Activated CD4-positive, CD25-positive, alpha-beta regulatory T cell treated with anti-CD3 and anti-CD28 coated beads, Interleukin-2, amount 50 U/mL, for 16 hours (primary cell): Measurements from ENCODE around the gene ACSL1.

Experiments
- DNase-seq: peaks from one replicate; pipeline ENCODE4 v3.0.0-alpha.2; 2020; ENCODE audit warnings: low read depth, low spot score

ACSL1 gene

GRCh38 chr4:184721254-184721653 is 104.5 kb downstream of the ACSL1 start:
- DNase-seq: no peak

- no peak for DNase-seq
Observed at GRCh38 chr4:184719407-184719806, 106.4 kb downstream of the ACSL1 start.

DNA sequence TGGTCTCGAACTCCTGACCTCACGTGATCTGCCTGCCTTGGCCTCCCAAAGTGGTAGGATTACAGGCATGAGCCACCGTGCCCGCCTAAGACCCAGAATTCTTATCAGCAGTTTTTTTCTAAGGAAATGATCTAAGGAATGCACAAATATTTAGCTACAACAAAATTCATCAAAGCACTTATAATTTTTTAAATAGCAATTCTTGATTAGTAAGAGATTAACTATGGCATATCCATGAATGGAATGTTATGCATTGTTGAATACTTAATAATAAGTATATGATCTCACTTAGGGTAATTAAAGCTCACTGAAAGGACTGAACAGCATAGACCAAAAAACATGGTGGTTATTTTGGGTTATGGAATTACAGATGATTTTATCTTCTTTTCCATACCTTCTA is 110.2 kb downstream of the ACSL1 start:
- no peak for DNase-seq

DNA sequence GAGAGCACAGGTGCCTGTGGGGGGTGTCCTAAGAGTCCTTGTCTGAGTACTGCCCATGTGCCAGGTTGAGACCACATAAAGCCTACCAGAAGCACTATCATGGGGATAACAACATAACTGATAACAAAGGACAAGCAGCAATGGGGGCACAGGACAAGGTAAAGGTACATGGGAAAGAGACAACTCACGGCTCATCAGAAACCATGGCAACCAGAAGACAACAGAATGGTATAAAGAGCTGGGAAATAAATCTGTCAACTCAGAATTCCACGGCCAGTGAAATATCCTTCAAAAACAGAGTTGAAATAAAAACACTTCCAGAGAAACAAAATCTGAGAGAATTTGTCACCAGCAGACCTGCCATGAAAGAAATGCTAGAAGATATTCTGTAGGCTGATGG is 111.9 kb downstream of the ACSL1 start:
- no peak for DNase-seq

DNA sequence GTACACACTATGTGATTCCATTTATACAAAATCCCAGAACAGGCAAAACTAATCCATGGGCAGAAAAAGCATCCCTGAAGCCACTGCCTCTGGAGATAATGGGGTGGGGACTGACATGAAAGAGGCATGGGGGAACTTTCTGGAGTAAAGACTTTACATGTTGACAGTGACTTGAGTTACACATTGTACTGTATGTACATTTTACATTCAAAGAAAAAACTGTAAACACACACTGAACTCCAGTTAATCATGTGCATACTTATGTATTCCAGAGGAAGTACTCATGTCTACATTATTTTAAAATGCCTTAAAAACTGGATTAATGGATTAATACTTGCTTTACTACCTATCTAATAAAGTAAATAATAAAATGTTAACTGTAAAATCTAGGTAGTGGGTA is 113.4 kb downstream of the ACSL1 start:
- no peak for DNase-seq

GRCh38 chr4:184706453-184706852 is 119.3 kb downstream of the ACSL1 start:
- DNase-seq: no peak

- no peak for DNase-seq
Observed at GRCh38 chr4:184705692-184706091, 120.1 kb downstream of the ACSL1 start.
